MM.1S (cell line): Measurements from ENCODE around the gene DUOXA2.

Experiments
- CTCF ChIP-seq: fragments of 300-600 bp; sonication (generic); IDR thresholded peaks from 2 replicates; pipeline ENCODE4 v1.5.1; 2016; ENCODE audit warnings: antibody characterized with exemption, low read length, mixed read lengths
- EZH2phosphoT487 ChIP-seq: fragments of 300-600 bp; sonication (generic); IDR thresholded peaks from 2 replicates; pipeline ENCODE4 v1.6.1; 2018; ENCODE audit warnings: antibody characterized with exemption, low read length

GRCh38 chr15:45097466-45097865 is 16.7 kb upstream of the DUOXA2 start:
- TF ChIP-seq CTCF (no peak), EZH2phosphoT487 (no peak)
